ENCODE measurements around the gene AGBL4. TPM values are rescaled to one million over a fixed set of nuclear protein-coding genes. Genes with fewer than 3 reads are reported as not detected.

AGBL4 gene
- total RNA-seq, 1 donor from 2014 or later, result not detected

DNA sequence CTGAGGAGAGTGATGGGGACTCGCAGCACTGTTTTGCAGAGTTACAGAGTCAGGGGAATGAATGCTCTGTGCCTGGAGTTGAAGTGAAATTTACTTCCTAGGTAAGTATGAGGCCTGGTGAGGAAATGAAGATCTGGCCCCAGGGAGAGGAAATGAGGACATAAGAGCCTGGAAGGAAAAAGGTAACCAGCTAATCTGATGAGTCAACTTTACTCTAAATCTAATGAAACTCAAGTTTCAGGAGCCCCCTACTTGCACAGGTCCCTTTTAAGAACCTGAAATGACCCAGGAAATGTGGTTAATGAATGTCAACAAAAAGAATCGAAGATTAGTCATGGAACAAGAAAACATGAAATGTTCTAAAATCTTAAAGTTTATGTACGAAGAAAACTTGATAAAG is 599.0 kb downstream of the AGBL4 start:
- no peak for DNase-seq (ENCODE audit: low spot score in 2 of 2)
- no peak for TF ChIP-seq CTCF (IDR thresholded peaks at IDR 0.05)
- no peak overlapping the region for H3K4me3 ChIP-seq
- intact Hi-C loops (cut with DNase I), result no loop called here
- no peaks in the 10 kb centered on the region for H3K4me1 ChIP-seq
- no peaks in the 10 kb centered on the region for H3K27me3 ChIP-seq
- H3K9me3 ChIP-seq, result no peaks in the 10 kb centered on the region
- H3K36me3 ChIP-seq, result no peaks in the 10 kb centered on the region
- no peak overlapping the region for H3K27ac ChIP-seq

GRCh38 chr1:49416758-49417157 is 607.0 kb downstream of the AGBL4 start:
- no peaks in the 10 kb centered on the region for H3K27me3 ChIP-seq
- H3K36me3 ChIP-seq, result no peaks in the 10 kb centered on the region
- DNase-seq (ENCODE audit: low spot score in 2 of 2), result no peak
- intact Hi-C loops (cut with DNase I), result no loop called here
- no peak overlapping the region for H3K27ac ChIP-seq
- H3K4me1 ChIP-seq, result no peaks in the 10 kb centered on the region
- TF ChIP-seq CTCF (IDR thresholded peaks at IDR 0.05), result no peak
- H3K4me3 ChIP-seq, result no peak overlapping the region
- H3K9me3 ChIP-seq, result no peaks in the 10 kb centered on the region

- no peak for TF ChIP-seq CTCF (IDR thresholded peaks at IDR 0.05)
- Histone ChIP-seq H3K4me3 (no peak overlapping the region), H3K9me3 (no peaks in the 10 kb centered on the region), H3K27ac (no peak overlapping the region), H3K27me3 (no peaks in the 10 kb centered on the region), H3K4me1 (no peaks in the 10 kb centered on the region), H3K36me3 (no peaks in the 10 kb centered on the region)
- DNase-seq (ENCODE audit: low spot score in 2 of 2), result no peak
- intact Hi-C loops (cut with DNase I), result no loop called here
These were observed 615.4 kb downstream of the AGBL4 start for GRCh38 chr1:49408346-49408745.

DNA sequence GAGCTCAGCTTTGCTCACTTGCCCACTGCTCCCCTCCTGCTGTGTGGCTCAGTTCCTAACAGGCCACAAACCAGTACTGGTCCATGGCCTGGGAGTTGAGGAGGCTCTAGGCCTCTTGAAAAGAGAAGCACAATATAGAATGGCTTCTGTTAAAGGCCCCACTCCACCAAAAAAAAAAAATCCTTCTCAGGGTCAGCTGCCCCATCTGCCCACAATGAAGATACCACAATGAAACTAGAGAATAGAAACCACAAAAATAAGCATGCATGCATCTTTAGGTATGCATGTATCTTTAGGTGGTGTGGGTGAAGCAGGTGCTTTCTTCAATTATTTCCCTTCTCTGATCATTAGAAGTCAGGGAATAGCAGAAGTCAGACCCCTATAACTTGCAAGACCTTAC is 626.7 kb downstream of the AGBL4 start:
- intact Hi-C loops (cut with DNase I), result no loop called here
- no peak for DNase-seq (ENCODE audit: low spot score in 2 of 2)
- TF ChIP-seq CTCF (IDR thresholded peaks at IDR 0.05), result no peak
- no peaks in the 10 kb centered on the region for H3K4me1 ChIP-seq
- no peak overlapping the region for H3K4me3 ChIP-seq
- H3K9me3 ChIP-seq, result no peaks in the 10 kb centered on the region
- no peak overlapping the region for H3K27ac ChIP-seq
- H3K36me3 ChIP-seq, result no peaks in the 10 kb centered on the region
- H3K27me3 ChIP-seq, result no peaks in the 10 kb centered on the region

- Histone ChIP-seq H3K27me3 (no peaks in the 10 kb centered on the region), H3K36me3 (no peaks in the 10 kb centered on the region), H3K9me3 (no peaks in the 10 kb centered on the region), H3K4me3 (no peak overlapping the region), H3K4me1 (no peaks in the 10 kb centered on the region), H3K27ac (no peak overlapping the region)
- TF ChIP-seq CTCF (IDR thresholded peaks at IDR 0.05), result no peak
- no peak for DNase-seq (ENCODE audit: low spot score in 2 of 2)
- intact Hi-C loops (cut with DNase I), result no loop called here
These were observed 629.6 kb downstream of the AGBL4 start for GRCh38 chr1:49394200-49394599.

DNA sequence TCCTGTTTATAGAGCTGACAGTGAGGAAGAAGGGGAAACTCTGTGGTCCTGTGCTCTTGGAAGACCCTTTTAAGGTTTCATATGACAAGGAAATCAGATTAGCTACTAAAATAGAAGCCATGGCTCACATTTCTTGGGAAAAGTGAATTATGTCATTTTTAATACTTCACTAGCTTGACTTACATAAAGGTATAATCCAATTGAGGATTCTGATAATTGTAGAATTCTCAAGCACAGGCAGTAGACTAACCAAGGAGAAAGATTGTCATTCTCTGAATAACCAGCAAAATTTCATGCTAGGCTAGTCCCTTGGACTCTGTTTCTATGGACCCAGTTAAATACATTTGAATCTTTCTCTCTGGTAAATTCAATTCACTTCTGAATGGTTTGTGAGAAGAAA is 634.1 kb downstream of the AGBL4 start:
- no peaks in the 10 kb centered on the region for H3K9me3 ChIP-seq
- TF ChIP-seq CTCF (IDR thresholded peaks at IDR 0.05), result no peak
- H3K4me3 ChIP-seq, result no peak overlapping the region
- no peaks in the 10 kb centered on the region for H3K27me3 ChIP-seq
- H3K27ac ChIP-seq, result no peak overlapping the region
- no peaks in the 10 kb centered on the region for H3K36me3 ChIP-seq
- no peak for DNase-seq (ENCODE audit: low spot score in 2 of 2)
- H3K4me1 ChIP-seq, result no peaks in the 10 kb centered on the region
- intact Hi-C loops (cut with DNase I), result no loop called here
